Dendritic cell treated with granulocyte-macrophage colony-stimulating factor and Interleukin-4, amounts not matched to agents 40 ng/mL and 50 ng/mL, for 4 days (primary cell): Measurements from ENCODE around the gene TRIP4.

Source experiments
- H3K27ac Mint-ChIP-seq: one replicate; pipeline ENCODE4 v1.8.0; 2022; ENCODE audit warnings: mild to moderate bottlenecking, mixed read lengths
- H3K27me3 Mint-ChIP-seq: one replicate; pipeline ENCODE4 v1.8.0; 2022; ENCODE audit warnings: mild to moderate bottlenecking, mixed read lengths
- H3K36me3 Mint-ChIP-seq: one replicate; pipeline ENCODE4 v1.8.0; 2022; ENCODE audit warnings: low read depth, mixed read lengths
- H3K4me1 Mint-ChIP-seq: one replicate; pipeline ENCODE4 v1.8.0; 2022; ENCODE audit warnings: low read depth, mixed read lengths
- H3K4me3 Mint-ChIP-seq: one replicate; pipeline ENCODE4 v1.8.0; 2022; ENCODE audit warnings: mild to moderate bottlenecking, moderate library complexity, mixed read lengths
- H3K9me3 Mint-ChIP-seq: one replicate; pipeline ENCODE4 v1.8.0; 2022; ENCODE audit warnings: mixed read lengths
- intact Hi-C: fragments of 100-400 bp; cut with micrococcal nuclease; formaldehyde crosslinking; loops from one replicate; pipeline ENCODE4 v1.15.0; 2022

The TRIP4 gene

DNA sequence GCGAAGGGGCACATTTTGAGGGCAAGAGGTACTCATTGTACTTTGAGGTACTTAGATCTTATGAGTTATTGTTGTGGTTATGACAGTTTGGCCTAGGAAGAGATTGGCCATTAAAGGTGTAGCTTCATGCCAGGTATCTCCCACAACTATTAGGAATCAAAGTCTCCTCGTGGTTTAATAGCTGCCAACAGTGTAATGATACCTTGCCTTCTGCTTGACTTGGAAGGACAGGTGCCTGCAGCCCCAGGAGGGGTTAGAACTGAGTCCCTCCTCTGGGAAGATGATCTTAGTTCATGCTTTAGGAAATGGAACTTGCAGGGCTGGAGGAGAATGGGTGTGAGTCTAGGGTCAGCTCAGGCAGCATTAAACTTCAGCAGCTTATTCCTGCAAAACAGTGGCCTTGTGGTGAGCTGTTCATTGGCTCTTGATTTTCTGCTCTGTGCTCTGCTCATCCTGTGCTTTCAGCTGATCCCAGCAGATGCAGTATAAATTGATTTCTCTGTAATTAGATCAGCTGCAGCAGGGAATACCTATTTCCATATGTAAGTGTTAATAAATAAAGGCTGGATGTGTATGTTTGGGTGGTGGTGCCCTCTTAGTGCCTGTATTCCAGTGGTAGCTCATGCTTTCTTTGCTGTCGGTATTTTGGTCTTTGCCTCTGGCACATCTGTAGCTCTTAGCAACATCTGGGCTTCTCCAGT is 113.2 kb downstream of the TRIP4 start:
- Mint-ChIP-seq H3K27ac (peak overlapping the region; percentile 81), H3K4me1 (peaks cover 71% of the 10 kb centered on the region), H3K36me3 (peaks cover 54% of the 10 kb centered on the region), H3K4me3 (no peak overlapping the region), H3K9me3 (no peaks in the 10 kb centered on the region), H3K27me3 (no peaks in the 10 kb centered on the region)
- intact Hi-C loops, result loop anchor here (5.0 kb wide), 1 partner anchor 39 kb away; the partner anchor contains the start of gene ZNF609

DNA sequence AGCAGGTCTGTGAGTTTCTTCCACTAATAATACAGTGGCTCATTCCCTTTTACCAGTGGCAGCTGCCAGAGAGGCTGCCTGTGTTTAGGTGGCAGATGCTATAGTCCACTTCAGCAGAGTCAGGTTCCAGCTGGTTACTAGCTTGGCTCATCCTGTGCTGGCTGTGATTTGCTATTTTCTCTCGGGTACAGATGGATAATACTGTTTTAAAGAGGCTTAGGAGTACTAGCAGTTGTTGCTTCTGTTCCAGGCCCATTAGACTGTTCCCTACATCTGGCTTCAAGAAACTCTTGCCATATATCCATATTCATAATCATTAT is 113.7 kb downstream of the TRIP4 start:
- no peak overlapping the region for H3K4me3 Mint-ChIP-seq
- peak overlapping the region; percentile 81 for H3K27ac Mint-ChIP-seq
- peaks cover 50% of the 10 kb centered on the region for H3K36me3 Mint-ChIP-seq
- H3K4me1 Mint-ChIP-seq, result peaks cover 66% of the 10 kb centered on the region
- H3K27me3 Mint-ChIP-seq, result no peaks in the 10 kb centered on the region
- no peaks in the 10 kb centered on the region for H3K9me3 Mint-ChIP-seq
- intact Hi-C loops, result loop anchor here (5.0 kb wide), 1 partner anchor 39 kb away; the partner anchor contains the start of gene ZNF609

DNA sequence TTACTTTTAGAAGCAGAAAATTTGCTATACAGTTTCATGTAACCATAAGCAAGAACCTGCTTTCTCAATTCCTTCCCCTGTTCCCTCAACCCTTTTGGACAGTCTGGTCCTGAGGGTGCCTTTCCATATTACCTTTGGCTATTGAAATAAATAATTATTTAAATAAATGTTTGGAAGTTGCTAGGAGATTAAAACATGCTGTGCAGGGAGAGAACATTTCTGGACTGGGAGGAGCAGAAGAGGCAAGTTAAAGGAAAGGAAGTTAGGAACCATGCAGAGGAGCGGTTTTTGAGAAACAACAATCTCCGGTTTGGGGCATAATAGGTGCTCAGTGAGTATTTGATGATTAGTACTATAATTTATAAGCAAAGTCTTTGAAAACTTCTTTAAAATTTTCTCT is 114.5 kb downstream of the TRIP4 start:
- H3K9me3 Mint-ChIP-seq, result no peaks in the 10 kb centered on the region
- H3K4me1 Mint-ChIP-seq, result peaks cover 69% of the 10 kb centered on the region
- peaks cover 44% of the 10 kb centered on the region for H3K36me3 Mint-ChIP-seq
- H3K27ac Mint-ChIP-seq, result peak overlapping the region; percentile 81
- H3K4me3 Mint-ChIP-seq, result no peak overlapping the region
- H3K27me3 Mint-ChIP-seq, result no peaks in the 10 kb centered on the region
- intact Hi-C loops, result loop anchor here (5.0 kb wide), 1 partner anchor 40 kb away; the partner anchor contains the start of gene ZNF609

DNA sequence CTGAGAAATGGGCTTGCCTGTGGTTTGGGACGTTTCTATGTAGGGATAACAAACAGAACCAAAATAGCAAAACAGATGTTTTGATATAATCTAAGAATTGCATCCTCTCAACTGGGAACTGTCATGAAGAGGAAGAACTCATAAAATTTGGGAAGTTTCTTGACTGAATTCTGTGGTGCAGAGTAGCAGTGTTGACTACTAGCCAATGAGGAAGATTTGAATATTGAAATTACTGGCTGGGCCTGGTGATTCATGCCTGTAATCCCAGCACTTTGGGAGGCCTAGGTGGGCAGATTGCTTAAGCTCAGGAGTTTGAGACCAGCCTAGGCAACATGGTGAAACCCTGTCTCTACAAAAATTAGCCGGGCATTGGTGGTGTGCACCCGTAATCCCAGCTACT is 114.9 kb downstream of the TRIP4 start:
- peaks cover 40% of the 10 kb centered on the region for H3K36me3 Mint-ChIP-seq
- H3K9me3 Mint-ChIP-seq, result no peaks in the 10 kb centered on the region
- peak overlapping the region; percentile 81 for H3K27ac Mint-ChIP-seq
- intact Hi-C loops, result loop anchor here (5.0 kb wide), 1 partner anchor 40 kb away; the partner anchor contains the start of gene ZNF609
- H3K4me1 Mint-ChIP-seq, result peaks cover 69% of the 10 kb centered on the region
- peak overlapping the region; percentile 23 for H3K4me3 Mint-ChIP-seq
- no peaks in the 10 kb centered on the region for H3K27me3 Mint-ChIP-seq

DNA sequence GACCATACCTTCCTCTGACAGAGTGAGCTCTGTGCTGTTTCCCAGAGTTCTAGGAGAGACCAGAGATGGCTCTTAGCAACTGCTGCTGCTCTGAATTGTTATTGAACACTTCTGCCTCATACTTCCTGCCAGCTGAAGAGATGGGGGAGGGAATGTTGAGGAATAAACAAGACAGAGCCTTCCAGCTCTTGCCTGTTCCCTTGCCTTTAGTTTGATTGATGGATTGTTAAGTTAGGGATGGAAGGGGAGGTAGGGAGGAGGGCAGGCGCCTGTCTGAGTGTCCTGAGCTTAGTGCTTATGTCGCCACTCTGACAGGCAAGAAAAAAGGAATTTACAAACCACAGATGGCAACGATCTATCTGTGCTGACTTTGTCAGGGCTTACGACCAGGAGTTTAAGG is 115.6 kb downstream of the TRIP4 start:
- peaks cover 75% of the 10 kb centered on the region for H3K4me1 Mint-ChIP-seq
- H3K9me3 Mint-ChIP-seq, result no peaks in the 10 kb centered on the region
- H3K27me3 Mint-ChIP-seq, result no peaks in the 10 kb centered on the region
- peaks cover 38% of the 10 kb centered on the region for H3K36me3 Mint-ChIP-seq
- intact Hi-C loops, result loop anchor here (5.0 kb wide), 1 partner anchor 41 kb away; the partner anchor contains the start of gene ZNF609
- peak overlapping the region; percentile 81 for H3K27ac Mint-ChIP-seq
- H3K4me3 Mint-ChIP-seq, result peak overlapping the region; percentile 41

DNA sequence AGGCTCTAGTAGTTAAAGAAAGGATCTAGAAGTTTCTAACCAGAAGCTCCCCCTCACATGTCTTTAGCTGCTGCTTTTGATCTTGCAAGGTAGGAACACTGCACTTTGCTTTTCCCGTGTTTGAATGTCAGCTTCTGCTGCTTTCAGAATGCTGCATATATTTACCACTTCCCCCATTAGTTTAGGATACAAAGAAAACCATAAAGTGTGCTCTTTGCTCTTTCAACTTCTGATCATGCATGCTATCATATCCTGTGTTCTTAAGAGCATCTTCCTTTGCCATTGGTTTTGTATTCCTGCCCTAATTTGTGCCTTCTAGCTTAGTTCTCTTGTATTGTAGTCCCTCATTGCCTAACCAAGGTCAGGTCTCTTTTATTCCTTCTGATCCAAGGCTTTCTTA is 116.0 kb downstream of the TRIP4 start:
- H3K36me3 Mint-ChIP-seq, result peaks cover 36% of the 10 kb centered on the region

More for the DNA sequence above, 116.0 kb downstream of the TRIP4 start:
- Mint-ChIP-seq H3K4me1 (peaks cover 75% of the 10 kb centered on the region), H3K27ac (peak overlapping the region; percentile 81), H3K9me3 (no peaks in the 10 kb centered on the region), H3K27me3 (no peaks in the 10 kb centered on the region), H3K4me3 (peak overlapping the region; percentile 41)
- intact Hi-C loops, result loop anchor here (5.0 kb wide), 1 partner anchor 41 kb away; the partner anchor contains the start of gene ZNF609
